GM12891 (cell line): ENCODE measurements around the gene SEC23B.

Experiments
- PAX5 ChIP-seq: IDR thresholded peaks from 2 replicates; pipeline ENCODE4 v1.6.1; 2011; ENCODE audit warnings: low read length, moderate library complexity, mild to moderate bottlenecking; ENCODE audit not compliant: insufficient read depth, severe bottlenecking
- POLR2A ChIP-seq: IDR thresholded peaks from 2 replicates; pipeline ENCODE4 v1.6.1; 2011; ENCODE audit warnings: low read depth, low read length, control low read depth
- POLR2AphosphoS5 ChIP-seq: IDR thresholded peaks from 2 replicates; pipeline ENCODE4 v1.6.1; 2011; ENCODE audit warnings: low read depth, low read length, control low read depth
- TAF1 ChIP-seq: IDR thresholded peaks from 2 replicates; pipeline ENCODE4 v1.6.1; 2011; ENCODE audit warnings: low read depth, low read length, control low read depth

GRCh38 chr20:18543216-18543615 lies 35.5 kb downstream of the SEC23B start:
- TF ChIP-seq TAF1 (no peak), POLR2A (no peak), POLR2AphosphoS5 (no peak), PAX5 (no peak)
